Transverse colon (tissue), 3 donors: ENCODE results near the gene ZNF333.

Source experiments
- CTCF ChIP-seq, 5 experiments: fragments of 200-600 bp in 3 of 5; fragments of 450-650 bp in 2 of 5; sonication (generic) in 3 of 5; IDR thresholded peaks; 1 replicate in 2 of 5; 2 replicates in 3 of 5; pipeline ENCODE4 v1.5.1; 2016 to 2017; ENCODE audit warnings: antibody characterized with exemption in 5 of 5, inconsistent platforms in 3 of 5, mild to moderate bottlenecking in 2 of 5, moderate library complexity in 1 of 5
- POLR2A ChIP-seq: fragments of 450-650 bp; IDR thresholded peaks from one replicate; pipeline ENCODE4 v1.6.1; 2016; ENCODE audit warnings: antibody characterized with exemption, mild to moderate bottlenecking, moderate library complexity

GRCh38 chr19:14761607-14762006, 71.8 kb downstream of the ZNF333 start:
- TF ChIP-seq CTCF (IDR thresholded peaks at IDR 0.05) (no peak), POLR2A (no peak)
